Endothelial cell of umbilical vein (primary cell): ENCODE data around the gene MB21D2. TPM values are rescaled to one million over a fixed set of nuclear protein-coding genes. Genes with fewer than 3 reads are reported as not detected.

Experiments
- BruUV-seq: library from RNA; stranded (reverse); fragments of 400-500 nt; replicated peaks from 2 replicates; lab custom pipeline; 2021; lab: Mats Ljungman, UMichigan
- CTCF ChIA-PET: fragments of 300-600, 350-600 bp; sonication (Branson Sonifier 250); formaldehyde crosslinking; loops from one replicate; lab custom pipeline; 2021; ENCODE audit warnings: antibody characterized with exemption, inconsistent platforms; lab: Charles Lee
- POLR2A ChIA-PET: fragments of 300-600, 350-600 bp; sonication (Branson Sonifier 250); formaldehyde crosslinking; loops from one replicate; lab custom pipeline; 2021; ENCODE audit warnings: antibody characterized with exemption, inconsistent platforms; lab: Charles Lee
- DNase-seq: peaks from one replicate; pipeline ENCODE4 v3.0.0-alpha.2; 2011; ENCODE audit warnings: low read depth, low spot score
- FAIRE-seq: peaks from 2 replicates; lab custom pipeline; 2011; peaks lifted over from hg19 to GRCh38; lab: Jason Lieb, UNC
- H2AFZ ChIP-seq: 2 replicates; pipeline ENCODE4 v1.6.0; 2012; ENCODE audit warnings: low read depth, low read length, control low read depth, inconsistent platforms
- H3K27ac ChIP-seq: 2 replicates; pipeline ENCODE4 v1.5.1; 2011; ENCODE audit warnings: low read depth, mild to moderate bottlenecking, control low read depth, low read length, moderate library complexity; ENCODE audit not compliant: insufficient read depth
- H3K27me3 ChIP-seq, 2 experiments: 2 replicates each; pipeline versions ENCODE4 v1.6.0 to v1.6.1; 2011; ENCODE audit warnings: low read length in 2 of 2, mixed read lengths in 1 of 2; ENCODE audit not compliant: control insufficient read depth in 2 of 2, insufficient read depth in 2 of 2
- H3K36me3 ChIP-seq, 2 experiments: 2 replicates in 1 of 2; 3 replicates in 1 of 2; pipeline ENCODE4 v1.5.1; 2011; ENCODE audit warnings: low read length in 2 of 2, mild to moderate bottlenecking in 1 of 2, moderate library complexity in 1 of 2; ENCODE audit not compliant: control insufficient read depth in 2 of 2, insufficient read depth in 2 of 2; ENCODE audit errors: extremely low read depth in 1 of 2
- H3K4me1 ChIP-seq: 3 replicates; pipeline ENCODE4 v1.5.1; 2011; ENCODE audit warnings: mild to moderate bottlenecking, low read length; ENCODE audit not compliant: control insufficient read depth, insufficient read depth; ENCODE audit errors: extremely low read depth
- H3K4me2 ChIP-seq: 2 replicates; pipeline ENCODE4 v1.6.1; 2011; ENCODE audit warnings: low read length, control low read depth, mixed read lengths; ENCODE audit not compliant: insufficient read depth
- H3K4me3 ChIP-seq, 3 experiments: fragments of 200-600 bp in 1 of 3; sonication (generic), shearing (Covaris generic) in 1 of 3; replicated peaks in 1 of 3; 2 replicates each; pipeline ENCODE4 v1.5.1; 2011 to 2016; ENCODE audit warnings: control low read depth in 3 of 3, low read length in 3 of 3, mild to moderate bottlenecking in 2 of 3, inconsistent platforms in 1 of 3, low read depth in 1 of 3, moderate library complexity in 1 of 3; ENCODE audit not compliant: insufficient read depth in 1 of 3
- H3K79me2 ChIP-seq: 2 replicates; pipeline ENCODE4 v1.6.0; 2012; ENCODE audit warnings: low read length, inconsistent platforms; ENCODE audit not compliant: control insufficient read depth, insufficient read depth
- H3K9ac ChIP-seq: replicated peaks from 2 replicates; pipeline ENCODE3; 2011; ENCODE audit warnings: low read length, control low read depth; ENCODE audit not compliant: insufficient read depth; ENCODE audit errors: extremely low read depth
- H3K9me1 ChIP-seq: replicated peaks from 3 replicates; pipeline ENCODE4 v1.6.0; 2011; ENCODE audit warnings: mild to moderate bottlenecking, low read length; ENCODE audit not compliant: control insufficient read depth, insufficient read depth; ENCODE audit errors: extremely low read depth
- H3K9me3 ChIP-seq: replicated peaks from 2 replicates; pipeline ENCODE4 v1.5.1; 2012; ENCODE audit warnings: low read length, inconsistent platforms; ENCODE audit not compliant: control insufficient read depth, insufficient read depth
- H4K20me1 ChIP-seq: replicated peaks from 2 replicates; pipeline ENCODE3; 2011; ENCODE audit warnings: mild to moderate bottlenecking, low read length; ENCODE audit not compliant: control insufficient read depth, insufficient read depth; ENCODE audit errors: extremely low read depth
- EZH2 ChIP-seq: IDR thresholded peaks from 2 replicates; pipeline ENCODE4 v1.6.1; 2012; ENCODE audit warnings: borderline replicate concordance, low read depth, mild to moderate bottlenecking, moderate library complexity, low read length, inconsistent platforms; ENCODE audit not compliant: severe bottlenecking
- FOS ChIP-seq: IDR thresholded peaks from 2 replicates; pipeline ENCODE4 v1.6.1; 2011; ENCODE audit warnings: mild to moderate bottlenecking, low read length, moderate library complexity, borderline replicate concordance; ENCODE audit not compliant: insufficient read depth
- GATA2 ChIP-seq: IDR thresholded peaks from 2 replicates; pipeline ENCODE4 v1.7.0; 2011; ENCODE audit warnings: low read depth, mild to moderate bottlenecking, moderate library complexity, mixed read lengths, low read length; ENCODE audit not compliant: insufficient read length, insufficient read depth
- JUN ChIP-seq: IDR thresholded peaks from 2 replicates; pipeline ENCODE4 v1.6.1; 2011; ENCODE audit warnings: borderline replicate concordance, low read depth; ENCODE audit not compliant: insufficient read length, insufficient read depth
- POLR2AphosphoS5 ChIP-seq: IDR thresholded peaks from 2 replicates; pipeline ENCODE4 v1.6.1; 2012; ENCODE audit warnings: low read depth, mild to moderate bottlenecking, control low read depth, low read length, moderate library complexity; ENCODE audit not compliant: insufficient read depth
- dilution Hi-C: fragments of 300-500 bp; cut with MboI; formaldehyde crosslinking; loops from one replicate; pipeline ENCODE4 v1.15.0; 2019; ENCODE audit warnings: low sequenced_read_pairs; ENCODE audit not compliant: extremely low pct_ligation_motif_present
- intact Hi-C: fragments of 100-400 bp; cut with micrococcal nuclease; formaldehyde crosslinking; loops from one replicate; pipeline ENCODE4 v1.10.0; 2022
- polyA plus RNA-seq, 4 experiments: library from polyadenylated mRNA; depleted of rRNA in 3 of 4; stranded (reverse) in 3 of 4; unstranded in 1 of 4; fragments of >200 nt; gene quantifications; 2 replicates each; pipeline versions ENCODE4 v1.2.1 to v1.2.3, GENCODE V29; 2011 to 2012; ENCODE audit warnings: missing spikeins in 1 of 4
- total RNA-seq: library from RNA; stranded (reverse); gene quantifications from 2 replicates; pipeline ENCODE4 v1.2.3, GENCODE V29; 2021
- TF ChIP-seq, protein P1 (sequence below): IDR thresholded peaks from 2 replicates; pipeline ENCODE4 v1.6.1; 2011; ENCODE audit not compliant: insufficient read depth, insufficient read length

Gene MB21D2
- total and polyA plus RNA-seq, 2 donors (not counting 3 experiments of a cell fraction or from before 2014, with no cell fraction given): 6.7 to 7.4 TPM

DNA sequence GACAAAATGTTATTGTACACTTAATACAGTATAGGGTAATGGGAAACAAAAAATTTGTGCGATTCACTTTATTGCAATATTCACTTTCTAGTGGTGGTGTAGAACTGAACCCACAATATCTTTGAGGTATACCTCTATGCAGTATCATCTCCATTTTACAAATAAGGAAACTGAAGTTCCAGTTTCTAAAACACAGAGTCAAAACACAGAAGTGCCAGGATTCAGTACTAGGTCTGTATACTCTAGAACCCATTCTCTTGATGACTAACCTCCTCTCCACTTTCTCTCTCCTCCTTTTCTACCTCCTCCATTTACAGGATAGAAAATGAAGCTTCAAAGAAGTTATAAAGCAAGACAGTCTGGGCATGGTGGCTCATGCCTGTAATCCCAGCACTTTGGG is 62.2 kb downstream of the MB21D2 start:
- DNase-seq (no peak), FAIRE-seq (no peak)
- H3K79me2 ChIP-seq: no peaks in the 10 kb centered on the region
- no peak overlapping the region for H3K27ac ChIP-seq
- peaks cover 33% of the 10 kb centered on the region for H3K4me1 ChIP-seq
- H3K9ac ChIP-seq: no peak overlapping the region
- H3K4me3 ChIP-seq: no peak overlapping the region
- H3K9me3 ChIP-seq: no peaks in the 10 kb centered on the region
- CTCF ChIA-PET: no interaction called here
- intact Hi-C loops (no loop called here), dilution Hi-C loops (no loop called here)
- H3K9me1 ChIP-seq: no peaks in the 10 kb centered on the region
- no TSS peak for BruUV-seq
- H3K27me3 ChIP-seq: no peaks in the 10 kb centered on the region
- TF ChIP-seq GATA2 (no peak), JUN (no peak), POLR2AphosphoS5 (no peak), FOS (no peak)
- H3K4me2 ChIP-seq: no peak overlapping the region
- no peaks in the 10 kb centered on the region for H4K20me1 ChIP-seq
- H2AFZ ChIP-seq: no peak overlapping the region
- no peaks in the 10 kb centered on the region for H3K36me3 ChIP-seq
- POLR2A ChIA-PET: no interaction called here

DNA sequence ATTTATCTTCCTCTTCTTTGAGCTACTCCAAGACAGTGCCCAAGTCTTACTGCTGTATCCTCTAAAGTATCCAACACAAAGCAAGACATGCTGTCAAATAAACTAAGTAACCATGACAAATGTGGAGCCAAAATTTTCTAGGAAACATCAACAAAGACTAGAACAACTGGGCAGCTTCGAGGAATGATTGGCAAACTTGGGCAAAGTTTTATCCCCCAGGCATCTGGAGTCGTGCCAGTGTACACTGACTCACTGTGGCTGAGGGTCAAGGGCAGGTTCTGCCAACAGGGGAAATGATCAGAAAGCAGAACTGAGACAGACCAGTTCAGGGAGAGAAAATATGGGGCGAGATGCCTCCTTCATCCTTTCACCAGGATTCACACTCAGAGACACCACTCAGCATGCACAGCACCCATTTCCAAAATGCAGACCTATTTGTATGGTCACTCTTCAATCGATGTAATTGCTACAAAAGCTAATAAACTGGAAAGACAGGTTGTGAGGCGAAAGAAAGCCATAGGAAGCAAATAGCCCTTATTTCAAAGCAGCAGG is 65.8 kb downstream of the MB21D2 start:
- no TSS peak for BruUV-seq
- H3K9ac ChIP-seq: peak overlapping the region; percentile 36
- FAIRE-seq (peak; percentile 92), DNase-seq (peak; percentile 92)
- ChIA-PET POLR2A (interaction anchor here (0.7 to 1.9 kb wide), 2 partner anchors 66 to 1697 kb away, joined by 4 read pairs; partner anchors contain the start of gene MB21D2), CTCF (interaction anchor here (0.7 to 3.8 kb wide), 6 partner anchors 9 to 189 kb away, joined by 3 to 11 read pairs (median 5); partner anchors contain the start of gene MB21D2)
- H3K4me1 ChIP-seq: peaks cover 33% of the 10 kb centered on the region
- no peak overlapping the region for H2AFZ ChIP-seq
- no peaks in the 10 kb centered on the region for H3K36me3 ChIP-seq
- intact Hi-C loops (loop anchor here (1.0 to 2.0 kb wide), 6 partner anchors 17 to 65 kb away; partner anchors contain the start of gene MB21D2), dilution Hi-C loops (no loop called here)
- peak; percentile 85 for TF ChIP-seq FOS
- peak; percentile 85 for TF ChIP-seq POLR2AphosphoS5
- TF ChIP-seq, protein P1, sequence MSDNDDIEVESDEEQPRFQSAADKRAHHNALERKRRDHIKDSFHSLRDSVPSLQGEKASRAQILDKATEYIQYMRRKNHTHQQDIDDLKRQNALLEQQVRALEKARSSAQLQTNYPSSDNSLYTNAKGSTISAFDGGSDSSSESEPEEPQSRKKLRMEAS: no peak
- peak; percentile 71 for TF ChIP-seq JUN
- no peak for TF ChIP-seq EZH2
- peak; percentile 60 for TF ChIP-seq GATA2
- H4K20me1 ChIP-seq: no peaks in the 10 kb centered on the region
- H3K4me2 ChIP-seq: peak overlapping the region; percentile 66
- no peak overlapping the region for H3K4me3 ChIP-seq
- H3K27ac ChIP-seq: no peak overlapping the region
- no peaks in the 10 kb centered on the region for H3K27me3 ChIP-seq
- H3K79me2 ChIP-seq: no peaks in the 10 kb centered on the region
- H3K9me1 ChIP-seq: no peaks in the 10 kb centered on the region
- no peaks in the 10 kb centered on the region for H3K9me3 ChIP-seq
